OCI-LY7 (cell line): ENCODE data around the gene C1orf21. TPM values are rescaled to one million over a fixed set of nuclear protein-coding genes. Genes with fewer than 3 reads are reported as not detected.

ENCODE experiments used
- BruUV-seq: library from RNA; stranded (reverse); fragments of 400-500 nt; replicated peaks from 2 replicates; lab custom pipeline; 2021; lab: Mats Ljungman, UMichigan
- CTCF ChIA-PET: fragments of 300-600 bp; sonication (Branson Sonifier 250); formaldehyde crosslinking; loops from one replicate; lab custom pipeline; 2022; ENCODE audit warnings: antibody characterized with exemption; ENCODE audit not compliant: unreplicated experiment; lab: Charles Lee
- POLR2A ChIA-PET: fragments of 300-600 bp; sonication (Branson Sonifier 250); formaldehyde crosslinking; loops from one replicate; lab custom pipeline; 2022; ENCODE audit warnings: antibody characterized with exemption; lab: Charles Lee
- DNase-seq: peaks from one replicate; pipeline ENCODE4 v3.0.0-alpha.2; 2015; ENCODE audit warnings: low spot score
- H2AFZ ChIP-seq: fragments of 200-600 bp; sonication (generic), shearing (Covaris generic); 2 replicates; pipeline ENCODE4 v1.6.1; 2014; ENCODE audit warnings: mild to moderate bottlenecking, antibody characterized with exemption, low read length, moderate library complexity
- H3K27ac ChIP-seq: fragments of 200-600 bp; sonication (generic); 2 replicates; pipeline ENCODE4 v1.5.1; 2014; ENCODE audit warnings: mixed run types, low read depth, mild to moderate bottlenecking, moderate library complexity, low read length, inconsistent platforms; ENCODE audit not compliant: poor library complexity, severe bottlenecking
- H3K36me3 ChIP-seq: fragments of 200-600 bp; sonication (generic); 2 replicates; pipeline ENCODE4 v1.6.1; 2014; ENCODE audit warnings: mild to moderate bottlenecking, antibody characterized with exemption, low read length, moderate library complexity, mixed read lengths; ENCODE audit not compliant: insufficient read depth
- H3K4me1 ChIP-seq: fragments of 200-600 bp; sonication (generic); 2 replicates; pipeline ENCODE4 v1.5.1; 2014; ENCODE audit warnings: mild to moderate bottlenecking, low read length; ENCODE audit not compliant: insufficient read depth, poor library complexity, severe bottlenecking
- H3K4me2 ChIP-seq: fragments of 200-600 bp; sonication (generic); 2 replicates; pipeline ENCODE4 v1.6.1; 2014; ENCODE audit warnings: mild to moderate bottlenecking, low read length
- H3K4me3 ChIP-seq: fragments of 200-600 bp; sonication (generic); 2 replicates; pipeline ENCODE4 v1.5.1; 2014; ENCODE audit warnings: mild to moderate bottlenecking, low read depth, low read length; ENCODE audit not compliant: poor library complexity, severe bottlenecking
- H3K79me2 ChIP-seq: fragments of 200-600 bp; sonication (generic); 2 replicates; pipeline ENCODE4 v1.6.1; 2016; ENCODE audit warnings: low read depth, mild to moderate bottlenecking, low read length, moderate library complexity, mixed read lengths; ENCODE audit not compliant: insufficient read depth
- H3K9me2 ChIP-seq: fragments of 200-600 bp; sonication (generic); 2 replicates; pipeline ENCODE4 v1.6.1; 2016; ENCODE audit warnings: mild to moderate bottlenecking, low read length, mixed read lengths; ENCODE audit not compliant: insufficient read depth
- H3K9me3 ChIP-seq: fragments of 200-600 bp; sonication (generic); 2 replicates; pipeline ENCODE4 v1.6.1; 2014; ENCODE audit warnings: mild to moderate bottlenecking, mixed run types, low read length, mixed read lengths
- H4K20me1 ChIP-seq: fragments of 200-600 bp; sonication (generic); 2 replicates; pipeline ENCODE4 v1.6.1; 2014; ENCODE audit warnings: mild to moderate bottlenecking, antibody characterized with exemption, low read length, moderate library complexity, mixed read lengths; ENCODE audit not compliant: insufficient read depth
- EZH2phosphoT487 ChIP-seq: fragments of 200-600 bp; sonication (generic); IDR thresholded peaks from 2 replicates; pipeline ENCODE4 v1.6.1; 2018; ENCODE audit warnings: low read depth, borderline replicate concordance, mild to moderate bottlenecking, mixed run types, antibody characterized with exemption, low read length, moderate library complexity, mixed read lengths
- intact Hi-C: fragments of 100-400 bp; cut with micrococcal nuclease; formaldehyde crosslinking; loops from one replicate; pipeline ENCODE4 v1.10.0; 2022; ENCODE audit not compliant: unreplicated experiment
- total RNA-seq, 2 experiments: library from RNA; depleted of rRNA in 1 of 2; stranded (reverse); fragments of >200 nt in 1 of 2; shearing (Covaris generic) in 1 of 2; gene quantifications; 2 replicates each; pipeline ENCODE4 v1.2.3, GENCODE V29; 2014 to 2022
- TF ChIP-seq, protein P1 (sequence below): fragments of 200-600 bp; sonication (generic); conservative IDR thresholded peaks from 2 replicates; pipeline ENCODE4 v1.5.1; 2014; ENCODE audit warnings: mild to moderate bottlenecking, antibody characterized with exemption, low read length, moderate library complexity, mixed read lengths

C1orf21 gene
- total RNA-seq, 2 experiments from 2014 or later, result not detected

DNA sequence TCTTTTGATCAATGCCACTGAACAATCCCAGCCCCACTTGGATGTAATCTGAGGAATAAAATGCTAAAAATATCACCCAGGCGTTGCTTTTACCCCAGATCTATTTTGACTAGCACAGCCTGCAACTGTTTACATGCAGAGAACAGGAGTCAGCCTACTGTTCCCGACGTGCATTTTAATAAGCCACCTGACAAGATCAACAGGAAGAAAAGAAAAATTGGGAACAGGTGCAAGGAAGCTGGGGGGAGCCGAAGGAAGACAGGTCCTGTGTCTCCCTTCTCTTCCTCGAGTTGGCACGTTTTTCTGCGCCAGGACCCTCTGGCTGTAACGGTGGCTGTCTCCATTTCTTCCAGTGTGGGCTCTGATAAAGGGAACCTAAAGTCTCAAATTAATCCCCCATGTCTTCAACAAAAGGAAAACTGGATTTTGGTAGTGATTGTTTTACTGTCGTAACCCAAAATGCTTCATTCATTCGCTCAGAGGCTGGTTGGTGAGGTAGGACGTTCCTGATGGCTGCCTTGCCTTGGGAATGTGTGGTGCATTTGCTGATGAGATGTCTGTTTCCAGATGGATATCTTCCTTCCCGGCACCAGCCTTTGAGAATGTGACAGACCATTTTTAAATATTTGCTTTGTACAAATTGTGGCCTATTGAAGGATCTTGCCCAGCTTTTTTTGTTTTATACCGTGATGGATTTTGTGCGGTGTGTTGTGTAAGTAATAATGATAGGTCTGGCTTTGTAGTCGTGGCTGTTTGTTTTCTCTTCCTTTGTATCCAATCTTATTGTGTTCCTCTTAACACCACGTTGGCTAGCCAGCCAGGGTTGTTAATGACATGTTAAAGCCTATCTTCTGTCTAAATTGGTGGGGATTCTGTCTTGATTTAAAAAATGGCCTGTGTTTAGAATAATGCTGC is 117.5 kb downstream of the C1orf21 start:
- ChIA-PET POLR2A (no interaction called here), CTCF (no interaction called here)
- no peak overlapping the region for H3K4me2 ChIP-seq
- no peaks in the 10 kb centered on the region for H3K9me3 ChIP-seq
- H3K4me3 ChIP-seq, result no peak overlapping the region
- intact Hi-C loops, result no loop called here
- H3K79me2 ChIP-seq, result no peaks in the 10 kb centered on the region
- H3K27ac ChIP-seq, result no peak overlapping the region
- H2AFZ ChIP-seq, result no peak overlapping the region
- no TSS peak for BruUV-seq
- no peaks in the 10 kb centered on the region for H3K36me3 ChIP-seq
- no peak for DNase-seq
- H3K9me2 ChIP-seq, result no peaks in the 10 kb centered on the region
- no peaks in the 10 kb centered on the region for H4K20me1 ChIP-seq
- no peak for TF ChIP-seq EZH2phosphoT487
- TF ChIP-seq, protein P1, sequence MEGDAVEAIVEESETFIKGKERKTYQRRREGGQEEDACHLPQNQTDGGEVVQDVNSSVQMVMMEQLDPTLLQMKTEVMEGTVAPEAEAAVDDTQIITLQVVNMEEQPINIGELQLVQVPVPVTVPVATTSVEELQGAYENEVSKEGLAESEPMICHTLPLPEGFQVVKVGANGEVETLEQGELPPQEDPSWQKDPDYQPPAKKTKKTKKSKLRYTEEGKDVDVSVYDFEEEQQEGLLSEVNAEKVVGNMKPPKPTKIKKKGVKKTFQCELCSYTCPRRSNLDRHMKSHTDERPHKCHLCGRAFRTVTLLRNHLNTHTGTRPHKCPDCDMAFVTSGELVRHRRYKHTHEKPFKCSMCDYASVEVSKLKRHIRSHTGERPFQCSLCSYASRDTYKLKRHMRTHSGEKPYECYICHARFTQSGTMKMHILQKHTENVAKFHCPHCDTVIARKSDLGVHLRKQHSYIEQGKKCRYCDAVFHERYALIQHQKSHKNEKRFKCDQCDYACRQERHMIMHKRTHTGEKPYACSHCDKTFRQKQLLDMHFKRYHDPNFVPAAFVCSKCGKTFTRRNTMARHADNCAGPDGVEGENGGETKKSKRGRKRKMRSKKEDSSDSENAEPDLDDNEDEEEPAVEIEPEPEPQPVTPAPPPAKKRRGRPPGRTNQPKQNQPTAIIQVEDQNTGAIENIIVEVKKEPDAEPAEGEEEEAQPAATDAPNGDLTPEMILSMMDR, result no peak
- H3K4me1 ChIP-seq, result no peaks in the 10 kb centered on the region

DNA sequence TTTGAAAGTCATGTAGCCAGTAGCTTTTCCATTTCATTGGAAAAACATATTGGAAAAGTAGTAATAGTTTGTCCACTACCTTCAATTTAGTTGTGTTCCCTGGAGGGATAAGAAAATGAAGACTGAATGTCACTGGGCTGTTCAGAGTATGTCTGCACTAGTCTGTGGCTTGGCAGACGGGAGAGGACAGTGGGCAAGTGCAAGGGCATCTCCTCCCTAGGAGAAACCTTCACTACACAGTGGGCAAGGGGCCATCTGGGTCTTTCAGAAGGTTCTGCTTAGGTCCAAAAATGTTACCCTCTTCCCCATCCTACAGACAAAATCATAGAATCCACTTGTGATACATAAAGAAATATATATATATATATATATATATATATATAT is 118.1 kb downstream of the C1orf21 start:
- TF ChIP-seq, protein P1, result no peak
- TF ChIP-seq EZH2phosphoT487, result no peak
- ChIA-PET POLR2A (no interaction called here), CTCF (no interaction called here)
- Histone ChIP-seq H3K9me2 (no peaks in the 10 kb centered on the region), H4K20me1 (no peaks in the 10 kb centered on the region), H3K9me3 (no peaks in the 10 kb centered on the region), H3K36me3 (no peaks in the 10 kb centered on the region), H3K27ac (no peak overlapping the region), H3K4me1 (no peaks in the 10 kb centered on the region), H3K4me3 (no peak overlapping the region), H3K4me2 (no peak overlapping the region), H2AFZ (no peak overlapping the region), H3K79me2 (no peaks in the 10 kb centered on the region)
- intact Hi-C loops, result no loop called here
- no peak for DNase-seq
- BruUV-seq, result no TSS peak

GRCh38 chr1:184506481-184506880 is 119.7 kb downstream of the C1orf21 start:
- intact Hi-C loops, result no loop called here
- BruUV-seq, result no TSS peak
- H3K4me2 ChIP-seq, result no peak overlapping the region
- ChIA-PET CTCF (no interaction called here), POLR2A (no interaction called here)
- no peaks in the 10 kb centered on the region for H4K20me1 ChIP-seq
- no peaks in the 10 kb centered on the region for H3K9me2 ChIP-seq
- no peaks in the 10 kb centered on the region for H3K36me3 ChIP-seq
- no peaks in the 10 kb centered on the region for H3K79me2 ChIP-seq
- H3K9me3 ChIP-seq, result no peaks in the 10 kb centered on the region
- H3K27ac ChIP-seq, result no peak overlapping the region
- H3K4me3 ChIP-seq, result no peak overlapping the region
- H2AFZ ChIP-seq, result no peak overlapping the region
- no peaks in the 10 kb centered on the region for H3K4me1 ChIP-seq
- TF ChIP-seq EZH2phosphoT487, result no peak
- TF ChIP-seq, protein P1, result no peak
- DNase-seq, result no peak
